Upper lobe of right lung (tissue), 1 donor: ENCODE results near the gene SPRN. TPM values are rescaled to one million over a fixed set of nuclear protein-coding genes. Genes with fewer than 3 reads are reported as not detected.

Experiments
- ATAC-seq: fragments of 200-7000 bp; cut with Tn5 transposase; one replicate; pipeline ENCODE4 v1.9.1; 2020; ENCODE audit warnings: mild to moderate bottlenecking, moderate library complexity
- DNase-seq: peaks from one replicate; pipeline ENCODE4 v3.0.0-alpha.2; 2020
- H3K27ac ChIP-seq: fragments of 200-600 bp; one replicate; pipeline ENCODE4 v1.8.0; 2022
- H3K27me3 ChIP-seq: fragments of 200-600 bp; one replicate; pipeline ENCODE4 v1.8.0; 2022; ENCODE audit warnings: mild to moderate bottlenecking
- H3K36me3 ChIP-seq: fragments of 200-600 bp; one replicate; pipeline ENCODE4 v1.8.0; 2022
- H3K4me1 ChIP-seq: fragments of 200-600 bp; one replicate; pipeline ENCODE4 v1.8.0; 2022
- H3K4me3 ChIP-seq: fragments of 200-600 bp; one replicate; pipeline ENCODE4 v1.8.0; 2022; ENCODE audit warnings: mild to moderate bottlenecking
- H3K9me3 ChIP-seq: fragments of 200-600 bp; one replicate; pipeline ENCODE4 v1.8.0; 2022
- CTCF ChIP-seq: fragments of 200-600 bp; IDR thresholded peaks from one replicate; pipeline ENCODE4 v1.8.0; 2022; ENCODE audit warnings: antibody characterized with exemption
- intact Hi-C: fragments of 100-400 bp; cut with DNase I; formaldehyde crosslinking; loops from one replicate; pipeline ENCODE4 v1.11.0; 2022
- total RNA-seq: library from RNA; stranded (reverse); fragmentation: NEBNext Ultra II Directional; extraction: Animal tissue kit (Norgen Biotek cat#: 25700); gene quantifications from one replicate; pipeline ENCODE4 v1.2.1, GENCODE V29; 2021
- donor health status: DM: no; HTN: yes; CAD: no; lungs with severe emphysema.

Gene SPRN
- total RNA-seq, 1 donor from 2014 or later, result not detected

GRCh38 chr10:133461841-133462240, 37.4 kb upstream of the SPRN start:
- ATAC-seq (no peak), DNase-seq (no peak)
- no peak overlapping the region for H3K27ac ChIP-seq
- H3K9me3 ChIP-seq, result no peaks in the 10 kb centered on the region
- TF ChIP-seq CTCF, result no peak
- no peaks in the 10 kb centered on the region for H3K36me3 ChIP-seq
- no peaks in the 10 kb centered on the region for H3K4me1 ChIP-seq
- no peaks in the 10 kb centered on the region for H3K27me3 ChIP-seq
- intact Hi-C loops, result no loop called here
- no peak overlapping the region for H3K4me3 ChIP-seq

- no peak for TF ChIP-seq CTCF
- H3K27me3 ChIP-seq, result no peaks in the 10 kb centered on the region
- intact Hi-C loops, result no loop called here
- no peaks in the 10 kb centered on the region for H3K9me3 ChIP-seq
- no peak overlapping the region for H3K4me3 ChIP-seq
- H3K27ac ChIP-seq, result no peak overlapping the region
- no peak for ATAC-seq
- no peaks in the 10 kb centered on the region for H3K4me1 ChIP-seq
- H3K36me3 ChIP-seq, result no peaks in the 10 kb centered on the region
- no peak for DNase-seq
Measured at GRCh38 chr10:133461027-133461426, 36.6 kb upstream of the SPRN start.

GRCh38 chr10:133460208-133460769, 35.9 kb upstream of the SPRN start:
- DNase-seq, result no peak

GRCh38 chr10:133459454-133460207, 35.2 kb upstream of the SPRN start:
- H3K9me3 ChIP-seq, result no peaks in the 10 kb centered on the region
- TF ChIP-seq CTCF, result no peak
- ATAC-seq, result no peak
- no peak overlapping the region for H3K4me3 ChIP-seq
- no peaks in the 10 kb centered on the region for H3K36me3 ChIP-seq
- no peak for DNase-seq
- no peaks in the 10 kb centered on the region for H3K4me1 ChIP-seq
- H3K27ac ChIP-seq, result no peak overlapping the region
- H3K27me3 ChIP-seq, result no peaks in the 10 kb centered on the region
- intact Hi-C loops, result no loop called here

More at GRCh38 chr10:133460208-133460769, 35.9 kb upstream of the SPRN start:
- no peaks in the 10 kb centered on the region for H3K27me3 ChIP-seq
- no peaks in the 10 kb centered on the region for H3K4me1 ChIP-seq
- no peaks in the 10 kb centered on the region for H3K9me3 ChIP-seq
- no peak overlapping the region for H3K4me3 ChIP-seq
- TF ChIP-seq CTCF, result no peak
- no peaks in the 10 kb centered on the region for H3K36me3 ChIP-seq
- no peak overlapping the region for H3K27ac ChIP-seq
- intact Hi-C loops, result no loop called here
- ATAC-seq, result no peak

GRCh38 chr10:133458710-133459453, 34.5 kb upstream of the SPRN start:
- no peak for DNase-seq
- no peak overlapping the region for H3K27ac ChIP-seq
- no peaks in the 10 kb centered on the region for H3K9me3 ChIP-seq
- no peaks in the 10 kb centered on the region for H3K4me1 ChIP-seq
- no peak for TF ChIP-seq CTCF
- no peak overlapping the region for H3K4me3 ChIP-seq
- no peak for ATAC-seq
- intact Hi-C loops, result no loop called here
- H3K36me3 ChIP-seq, result no peaks in the 10 kb centered on the region
- H3K27me3 ChIP-seq, result no peaks in the 10 kb centered on the region
